HepG2 (cell line): ENCODE measurements around the gene QPCT. TPM values are rescaled to one million over a fixed set of nuclear protein-coding genes. Genes with fewer than 3 reads are reported as not detected.

Experiments
- BCL6 ChIP-seq: IDR thresholded peaks from 2 replicates; pipeline ENCODE4 v1.6.1; 2016; ENCODE audit warnings: missing genetic modification reagents, missing compliant biosample characterization
- HMG20B ChIP-seq: conservative IDR thresholded peaks from 2 replicates; pipeline ENCODE4 v1.6.1; 2016; ENCODE audit warnings: missing genetic modification reagents, missing compliant biosample characterization
- HOXA5 ChIP-seq: sonication (generic); formaldehyde crosslinking; IDR thresholded peaks from 2 replicates; pipeline ENCODE4 v1.4.0; 2020; ENCODE audit warnings: missing genetic modification reagents
- SKI ChIP-seq: fragments of 450-650 bp; IDR thresholded peaks from one replicate; pipeline ENCODE4 v1.6.1; 2018; ENCODE audit warnings: mild to moderate bottlenecking; ENCODE audit not compliant: partially characterized antibody
- TBX2 ChIP-seq: sonication (generic); formaldehyde crosslinking; IDR thresholded peaks from 2 replicates; pipeline ENCODE4 v1.5.0; 2020; ENCODE audit warnings: missing genetic modification reagents, mild to moderate bottlenecking, borderline replicate concordance
- ZNF12 ChIP-seq: sonication (generic); formaldehyde crosslinking; IDR thresholded peaks from 2 replicates; pipeline ENCODE4 v1.5.0; 2020; ENCODE audit warnings: missing genetic modification reagents
- ZNF30 ChIP-seq: sonication (generic); formaldehyde crosslinking; IDR thresholded peaks from 2 replicates; pipeline ENCODE4 v1.5.0; 2020; ENCODE audit warnings: mild to moderate bottlenecking, missing genetic modification reagents
- ZNF619 ChIP-seq: sonication (generic); formaldehyde crosslinking; IDR thresholded peaks from 2 replicates; pipeline ENCODE4 v1.4.0; 2020; ENCODE audit warnings: mild to moderate bottlenecking, missing genetic modification reagents
- ZSCAN9 ChIP-seq: IDR thresholded peaks from 2 replicates; pipeline ENCODE4 v1.6.1; 2016; ENCODE audit warnings: borderline replicate concordance
- polyA plus RNA-seq, 8 experiments: library from polyadenylated mRNA; depleted of rRNA in 3 of 8; stranded (reverse) in 7 of 8; unstranded in 1 of 8; fragments of >200 nt; fragmentation: Illumina TruSeq in 4 of 8; extraction: Trizol in 4 of 8; gene quantifications; 2 replicates each; pipeline versions ENCODE4 v1.2.1 to v1.2.3, GENCODE V29; 2011 to 2016; ENCODE audit warnings: low read depth in 4 of 8, missing spikeins in 1 of 8, mixed read lengths in 1 of 8; ENCODE audit not compliant: insufficient read depth in 1 of 8
- total RNA-seq, 5 experiments: library from RNA; depleted of rRNA; stranded (reverse); fragments of >200 nt; fragmentation: Illumina TruSeq; extraction: Trizol; gene quantifications; 2 replicates each; pipeline ENCODE4 v1.2.3, GENCODE V29; 2016; ENCODE audit warnings: low read depth in 1 of 5
- TF ChIP-seq, protein P1 (sequence below): sonication (generic); formaldehyde crosslinking; conservative IDR thresholded peaks from 2 replicates; pipeline ENCODE4 v1.4.0; 2020; ENCODE audit warnings: missing genetic modification reagents
- TF ChIP-seq, protein P2 (sequence below), 2 experiments: IDR thresholded peaks; 2 replicates each; pipeline ENCODE4 v1.6.1; 2011 to 2012; ENCODE audit warnings: low read length in 2 of 2, borderline replicate concordance in 1 of 2, low read depth in 1 of 2, mild to moderate bottlenecking in 1 of 2, moderate library complexity in 1 of 2
- TF ChIP-seq, protein P3 (sequence below): sonication (generic); formaldehyde crosslinking; conservative IDR thresholded peaks from 2 replicates; pipeline ENCODE4 v1.5.0; 2020; ENCODE audit warnings: missing genetic modification reagents
- TF ChIP-seq, protein P4 (sequence below): IDR thresholded peaks from 2 replicates; pipeline ENCODE4 v1.6.1; 2018; ENCODE audit warnings: missing genetic modification reagents, mild to moderate bottlenecking, missing compliant biosample characterization
- TF ChIP-seq, protein P5 (sequence below): sonication (generic); formaldehyde crosslinking; IDR thresholded peaks from 2 replicates; pipeline ENCODE4 v1.5.0; 2020; ENCODE audit warnings: mild to moderate bottlenecking, low read depth, missing genetic modification reagents, borderline replicate concordance
- TF ChIP-seq, protein P6 (sequence below): sonication (generic); formaldehyde crosslinking; conservative IDR thresholded peaks from 2 replicates; pipeline ENCODE4 v1.8.0; 2022; ENCODE audit warnings: mild to moderate bottlenecking, moderate library complexity, missing genetic modification reagents
- TF ChIP-seq, protein P7 (sequence below): IDR thresholded peaks from 2 replicates; pipeline ENCODE4 v1.6.1; 2016; ENCODE audit warnings: low read depth, control low read depth

The QPCT gene
- total and polyA plus RNA-seq, 2 of the 13 experiments (the other 11 are each of a cell fraction or from before 2014, with no cell fraction given): 0.77 to 1.2 TPM

DNA sequence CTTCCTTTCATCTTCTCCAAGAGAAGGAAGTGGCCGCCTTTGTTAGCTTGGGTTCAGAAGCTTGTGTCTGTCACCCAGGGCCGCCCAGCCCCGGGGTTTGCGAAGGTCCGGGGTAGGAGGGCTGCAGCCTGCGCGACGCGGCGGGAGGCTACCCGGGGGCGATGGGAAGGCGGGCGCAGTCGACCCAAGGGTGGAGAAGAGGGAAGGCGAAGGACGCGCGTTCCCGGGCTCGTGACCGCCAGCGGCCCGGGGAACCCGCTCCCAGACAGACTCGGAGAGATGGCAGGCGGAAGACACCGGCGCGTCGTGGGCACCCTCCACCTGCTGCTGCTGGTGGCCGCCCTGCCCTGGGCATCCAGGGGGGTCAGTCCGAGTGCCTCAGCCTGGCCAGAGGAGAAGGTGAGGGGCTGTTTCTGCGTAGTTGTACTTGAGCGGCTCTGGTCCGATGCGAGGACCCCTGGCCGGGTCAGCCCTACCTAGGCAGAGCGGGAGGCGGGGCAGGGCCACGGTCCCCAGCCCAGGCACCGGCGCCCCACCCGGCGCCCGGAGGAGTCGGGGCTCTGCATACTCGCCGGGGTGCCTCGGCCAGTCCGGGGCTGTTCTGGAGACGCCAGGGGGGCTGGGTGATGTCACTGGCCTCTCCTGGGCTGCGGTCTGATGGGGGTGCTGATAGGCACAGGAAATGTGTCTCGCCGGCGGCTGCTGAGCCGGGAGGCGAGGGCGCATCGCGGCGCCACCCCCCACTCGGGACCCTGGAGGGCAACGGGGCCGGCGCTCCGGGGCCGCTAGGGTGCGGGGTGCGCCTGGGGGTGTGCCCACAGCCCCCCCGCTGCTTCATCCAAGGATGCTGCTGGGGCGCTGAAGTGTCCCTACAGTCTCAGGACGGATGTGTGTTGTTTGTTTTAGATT lies at the start of gene QPCT (continued):
- TF ChIP-seq SKI (no peak), TBX2 (0 out of 2 replicates have a peak, but pooled peaks have one; percentile 41), ZNF30 (CRISPR knock-in tag) (no peak), HOXA5 (CRISPR knock-in tag) (0 out of 2 replicates have a peak, but pooled peaks have one; percentile 19), BCL6 (CRISPR knock-in tag) (0 out of 2 replicates have a peak, but pooled peaks have one; percentile 7), ZNF619 (no peak), ZNF12 (CRISPR knock-in tag) (no peak), ZSCAN9 (CRISPR knock-in tag) (no peak), HMG20B (CRISPR knock-in tag) (no peak)
- TF ChIP-seq, protein P1, sequence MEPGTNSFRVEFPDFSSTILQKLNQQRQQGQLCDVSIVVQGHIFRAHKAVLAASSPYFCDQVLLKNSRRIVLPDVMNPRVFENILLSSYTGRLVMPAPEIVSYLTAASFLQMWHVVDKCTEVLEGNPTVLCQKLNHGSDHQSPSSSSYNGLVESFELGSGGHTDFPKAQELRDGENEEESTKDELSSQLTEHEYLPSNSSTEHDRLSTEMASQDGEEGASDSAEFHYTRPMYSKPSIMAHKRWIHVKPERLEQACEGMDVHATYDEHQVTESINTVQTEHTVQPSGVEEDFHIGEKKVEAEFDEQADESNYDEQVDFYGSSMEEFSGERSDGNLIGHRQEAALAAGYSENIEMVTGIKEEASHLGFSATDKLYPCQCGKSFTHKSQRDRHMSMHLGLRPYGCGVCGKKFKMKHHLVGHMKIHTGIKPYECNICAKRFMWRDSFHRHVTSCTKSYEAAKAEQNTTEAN (CRISPR knock-in tag): no peak
- TF ChIP-seq, protein P2, sequence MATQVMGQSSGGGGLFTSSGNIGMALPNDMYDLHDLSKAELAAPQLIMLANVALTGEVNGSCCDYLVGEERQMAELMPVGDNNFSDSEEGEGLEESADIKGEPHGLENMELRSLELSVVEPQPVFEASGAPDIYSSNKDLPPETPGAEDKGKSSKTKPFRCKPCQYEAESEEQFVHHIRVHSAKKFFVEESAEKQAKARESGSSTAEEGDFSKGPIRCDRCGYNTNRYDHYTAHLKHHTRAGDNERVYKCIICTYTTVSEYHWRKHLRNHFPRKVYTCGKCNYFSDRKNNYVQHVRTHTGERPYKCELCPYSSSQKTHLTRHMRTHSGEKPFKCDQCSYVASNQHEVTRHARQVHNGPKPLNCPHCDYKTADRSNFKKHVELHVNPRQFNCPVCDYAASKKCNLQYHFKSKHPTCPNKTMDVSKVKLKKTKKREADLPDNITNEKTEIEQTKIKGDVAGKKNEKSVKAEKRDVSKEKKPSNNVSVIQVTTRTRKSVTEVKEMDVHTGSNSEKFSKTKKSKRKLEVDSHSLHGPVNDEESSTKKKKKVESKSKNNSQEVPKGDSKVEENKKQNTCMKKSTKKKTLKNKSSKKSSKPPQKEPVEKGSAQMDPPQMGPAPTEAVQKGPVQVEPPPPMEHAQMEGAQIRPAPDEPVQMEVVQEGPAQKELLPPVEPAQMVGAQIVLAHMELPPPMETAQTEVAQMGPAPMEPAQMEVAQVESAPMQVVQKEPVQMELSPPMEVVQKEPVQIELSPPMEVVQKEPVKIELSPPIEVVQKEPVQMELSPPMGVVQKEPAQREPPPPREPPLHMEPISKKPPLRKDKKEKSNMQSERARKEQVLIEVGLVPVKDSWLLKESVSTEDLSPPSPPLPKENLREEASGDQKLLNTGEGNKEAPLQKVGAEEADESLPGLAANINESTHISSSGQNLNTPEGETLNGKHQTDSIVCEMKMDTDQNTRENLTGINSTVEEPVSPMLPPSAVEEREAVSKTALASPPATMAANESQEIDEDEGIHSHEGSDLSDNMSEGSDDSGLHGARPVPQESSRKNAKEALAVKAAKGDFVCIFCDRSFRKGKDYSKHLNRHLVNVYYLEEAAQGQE (IDR thresholded peaks at IDR 0.05; ENCODE audit: borderline replicate concordance in 1 of 2, low read depth in 1 of 2, low read length in 2 of 2): no peak
- TF ChIP-seq, protein P3, sequence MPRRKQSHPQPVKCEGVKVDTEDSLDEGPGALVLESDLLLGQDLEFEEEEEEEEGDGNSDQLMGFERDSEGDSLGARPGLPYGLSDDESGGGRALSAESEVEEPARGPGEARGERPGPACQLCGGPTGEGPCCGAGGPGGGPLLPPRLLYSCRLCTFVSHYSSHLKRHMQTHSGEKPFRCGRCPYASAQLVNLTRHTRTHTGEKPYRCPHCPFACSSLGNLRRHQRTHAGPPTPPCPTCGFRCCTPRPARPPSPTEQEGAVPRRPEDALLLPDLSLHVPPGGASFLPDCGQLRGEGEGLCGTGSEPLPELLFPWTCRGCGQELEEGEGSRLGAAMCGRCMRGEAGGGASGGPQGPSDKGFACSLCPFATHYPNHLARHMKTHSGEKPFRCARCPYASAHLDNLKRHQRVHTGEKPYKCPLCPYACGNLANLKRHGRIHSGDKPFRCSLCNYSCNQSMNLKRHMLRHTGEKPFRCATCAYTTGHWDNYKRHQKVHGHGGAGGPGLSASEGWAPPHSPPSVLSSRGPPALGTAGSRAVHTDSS (CRISPR knock-in tag): no peak
- TF ChIP-seq, protein P4, sequence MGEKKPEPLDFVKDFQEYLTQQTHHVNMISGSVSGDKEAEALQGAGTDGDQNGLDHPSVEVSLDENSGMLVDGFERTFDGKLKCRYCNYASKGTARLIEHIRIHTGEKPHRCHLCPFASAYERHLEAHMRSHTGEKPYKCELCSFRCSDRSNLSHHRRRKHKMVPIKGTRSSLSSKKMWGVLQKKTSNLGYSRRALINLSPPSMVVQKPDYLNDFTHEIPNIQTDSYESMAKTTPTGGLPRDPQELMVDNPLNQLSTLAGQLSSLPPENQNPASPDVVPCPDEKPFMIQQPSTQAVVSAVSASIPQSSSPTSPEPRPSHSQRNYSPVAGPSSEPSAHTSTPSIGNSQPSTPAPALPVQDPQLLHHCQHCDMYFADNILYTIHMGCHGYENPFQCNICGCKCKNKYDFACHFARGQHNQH (CRISPR knock-in tag): 0 out of 2 replicates have a peak, but pooled peaks have one; percentile 20
- TF ChIP-seq, protein P5, sequence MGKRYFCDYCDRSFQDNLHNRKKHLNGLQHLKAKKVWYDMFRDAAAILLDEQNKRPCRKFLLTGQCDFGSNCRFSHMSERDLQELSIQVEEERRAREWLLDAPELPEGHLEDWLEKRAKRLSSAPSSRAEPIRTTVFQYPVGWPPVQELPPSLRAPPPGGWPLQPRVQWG: no peak
- TF ChIP-seq, protein P6, sequence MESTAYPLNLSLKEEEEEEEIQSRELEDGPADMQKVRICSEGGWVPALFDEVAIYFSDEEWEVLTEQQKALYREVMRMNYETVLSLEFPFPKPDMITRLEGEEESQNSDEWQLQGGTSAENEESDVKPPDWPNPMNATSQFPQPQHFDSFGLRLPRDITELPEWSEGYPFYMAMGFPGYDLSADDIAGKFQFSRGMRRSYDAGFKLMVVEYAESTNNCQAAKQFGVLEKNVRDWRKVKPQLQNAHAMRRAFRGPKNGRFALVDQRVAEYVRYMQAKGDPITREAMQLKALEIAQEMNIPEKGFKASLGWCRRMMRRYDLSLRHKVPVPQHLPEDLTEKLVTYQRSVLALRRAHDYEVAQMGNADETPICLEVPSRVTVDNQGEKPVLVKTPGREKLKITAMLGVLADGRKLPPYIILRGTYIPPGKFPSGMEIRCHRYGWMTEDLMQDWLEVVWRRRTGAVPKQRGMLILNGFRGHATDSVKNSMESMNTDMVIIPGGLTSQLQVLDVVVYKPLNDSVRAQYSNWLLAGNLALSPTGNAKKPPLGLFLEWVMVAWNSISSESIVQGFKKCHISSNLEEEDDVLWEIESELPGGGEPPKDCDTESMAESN (CRISPR knock-in tag): peak; percentile 67; the same call in 1 of the 2 replicates
- TF ChIP-seq, protein P7, sequence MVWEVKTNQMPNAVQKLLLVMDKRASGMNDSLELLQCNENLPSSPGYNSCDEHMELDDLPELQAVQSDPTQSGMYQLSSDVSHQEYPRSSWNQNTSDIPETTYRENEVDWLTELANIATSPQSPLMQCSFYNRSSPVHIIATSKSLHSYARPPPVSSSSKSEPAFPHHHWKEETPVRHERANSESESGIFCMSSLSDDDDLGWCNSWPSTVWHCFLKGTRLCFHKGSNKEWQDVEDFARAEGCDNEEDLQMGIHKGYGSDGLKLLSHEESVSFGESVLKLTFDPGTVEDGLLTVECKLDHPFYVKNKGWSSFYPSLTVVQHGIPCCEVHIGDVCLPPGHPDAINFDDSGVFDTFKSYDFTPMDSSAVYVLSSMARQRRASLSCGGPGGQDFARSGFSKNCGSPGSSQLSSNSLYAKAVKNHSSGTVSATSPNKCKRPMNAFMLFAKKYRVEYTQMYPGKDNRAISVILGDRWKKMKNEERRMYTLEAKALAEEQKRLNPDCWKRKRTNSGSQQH (CRISPR knock-in tag): 0 out of 2 replicates have a peak, but pooled peaks have one; percentile 39
